ENCODE data around the gene SMURF1. TPM values are rescaled to one million over a fixed set of nuclear protein-coding genes. Genes with fewer than 3 reads are reported as not detected.

Gene SMURF1
- total and polyA plus RNA-seq, 2 donors (not counting 1 experiment from before 2014, with no cell fraction given), result 17.2 to 18.7 TPM

GRCh38 chr7:99121496-99122021 lies 22.3 kb downstream of the SMURF1 start:
- Histone ChIP-seq H4K20me1 (ENCODE audit: control insufficient read depth, extremely low read depth, insufficient read depth, low read length) (no peaks in the 10 kb centered on the region), H2AFZ (ENCODE audit: low read length) (no peak overlapping the region), H3K9me3 (ENCODE audit: control insufficient read depth, insufficient read depth, low read depth, low read length) (no peaks in the 10 kb centered on the region), H3K36me3 (ENCODE audit: control insufficient read depth, insufficient read depth, low read length) (no peaks in the 10 kb centered on the region), H3K9ac (ENCODE audit: insufficient read depth, low read length) (peak overlapping the region; percentile 41), H3K79me2 (ENCODE audit: control insufficient read depth, insufficient read depth, low read length) (peaks cover 80% of the 10 kb centered on the region), H3K4me3 (replicated peaks in 1 of 4; ENCODE audit: control extremely low read depth in 1 of 4, insufficient read depth in 1 of 4, low read depth in 3 of 4, low read length in 4 of 4) (peak overlapping the region in 3 of 4 experiments; percentile 1 to 23 (median 8)), H3K27me3 (ENCODE audit: control insufficient read depth, insufficient read depth, low read length) (no peaks in the 10 kb centered on the region), H3K4me2 (ENCODE audit: extremely low read depth, insufficient read depth, low read length) (peak overlapping the region; percentile 69), H3K27ac (ENCODE audit: insufficient read depth, low read length) (peak overlapping the region; percentile 75), H3K4me1 (ENCODE audit: control insufficient read depth, extremely low read depth, insufficient read depth, low read length) (peaks cover 17% of the 10 kb centered on the region)
- DNase-seq (ENCODE audit: low read depth in 2 of 2), result peak; percentile 43 to 55
- no peak for TF ChIP-seq CTCF (conservative IDR thresholded peaks at IDR 0.05 in 1 of 2, IDR thresholded peaks at IDR 0.05 in 1 of 2; ENCODE audit: low read depth in 1 of 2, low read length in 2 of 2)
- no peak for TF ChIP-seq EZH2 (IDR thresholded peaks at IDR 0.05; ENCODE audit: low read length, missing control alignments)

- Histone ChIP-seq H3K36me3 (ENCODE audit: control insufficient read depth, insufficient read depth, low read length) (no peaks in the 10 kb centered on the region), H3K4me2 (ENCODE audit: extremely low read depth, insufficient read depth, low read length) (peak overlapping the region; percentile 69), H3K79me2 (ENCODE audit: control insufficient read depth, insufficient read depth, low read length) (peaks cover 80% of the 10 kb centered on the region), H2AFZ (ENCODE audit: low read length) (no peak overlapping the region), H3K4me1 (ENCODE audit: control insufficient read depth, extremely low read depth, insufficient read depth, low read length) (peaks cover 17% of the 10 kb centered on the region), H4K20me1 (ENCODE audit: control insufficient read depth, extremely low read depth, insufficient read depth, low read length) (no peaks in the 10 kb centered on the region), H3K4me3 (replicated peaks in 1 of 4; ENCODE audit: control extremely low read depth in 1 of 4, insufficient read depth in 1 of 4, low read depth in 3 of 4, low read length in 4 of 4) (no peak overlapping the region), H3K27ac (ENCODE audit: insufficient read depth, low read length) (peak overlapping the region; percentile 75), H3K27me3 (ENCODE audit: control insufficient read depth, insufficient read depth, low read length) (no peaks in the 10 kb centered on the region), H3K9ac (ENCODE audit: insufficient read depth, low read length) (no peak overlapping the region), H3K9me3 (ENCODE audit: control insufficient read depth, insufficient read depth, low read depth, low read length) (no peaks in the 10 kb centered on the region)
- DNase-seq (ENCODE audit: low read depth in 2 of 2), result no peak
- no peak for TF ChIP-seq EZH2 (IDR thresholded peaks at IDR 0.05; ENCODE audit: low read length, missing control alignments)
- TF ChIP-seq CTCF (conservative IDR thresholded peaks at IDR 0.05 in 1 of 2, IDR thresholded peaks at IDR 0.05 in 1 of 2; ENCODE audit: low read depth in 1 of 2, low read length in 2 of 2), result no peak
Observed at GRCh38 chr7:99120916-99121315, 23.0 kb downstream of the SMURF1 start.

- H3K4me2 ChIP-seq (ENCODE audit: extremely low read depth, insufficient read depth, low read length), result no peak overlapping the region
- peaks cover 17% of the 10 kb centered on the region for H3K4me1 ChIP-seq (ENCODE audit: control insufficient read depth, extremely low read depth, insufficient read depth, low read length)
- H2AFZ ChIP-seq (ENCODE audit: low read length), result no peak overlapping the region
- no peak for DNase-seq (ENCODE audit: low read depth in 2 of 2)
- H3K4me3 ChIP-seq (replicated peaks in 1 of 4; ENCODE audit: control extremely low read depth in 1 of 4, insufficient read depth in 1 of 4, low read depth in 3 of 4, low read length in 4 of 4), result no peak overlapping the region
- no peak for TF ChIP-seq CTCF (conservative IDR thresholded peaks at IDR 0.05 in 1 of 2, IDR thresholded peaks at IDR 0.05 in 1 of 2; ENCODE audit: low read depth in 1 of 2, low read length in 2 of 2)
- TF ChIP-seq EZH2 (IDR thresholded peaks at IDR 0.05; ENCODE audit: low read length, missing control alignments), result no peak
- H3K79me2 ChIP-seq (ENCODE audit: control insufficient read depth, insufficient read depth, low read length), result peaks cover 80% of the 10 kb centered on the region
- no peaks in the 10 kb centered on the region for H4K20me1 ChIP-seq (ENCODE audit: control insufficient read depth, extremely low read depth, insufficient read depth, low read length)
- no peaks in the 10 kb centered on the region for H3K9me3 ChIP-seq (ENCODE audit: control insufficient read depth, insufficient read depth, low read depth, low read length)
- H3K27me3 ChIP-seq (ENCODE audit: control insufficient read depth, insufficient read depth, low read length), result no peaks in the 10 kb centered on the region
- no peaks in the 10 kb centered on the region for H3K36me3 ChIP-seq (ENCODE audit: control insufficient read depth, insufficient read depth, low read length)
- peak overlapping the region; percentile 6 for H3K27ac ChIP-seq (ENCODE audit: insufficient read depth, low read length)
- no peak overlapping the region for H3K9ac ChIP-seq (ENCODE audit: insufficient read depth, low read length)
Observed at GRCh38 chr7:99120501-99120900, 23.4 kb downstream of the SMURF1 start.
